HuH-7 (cell line): ENCODE data around the gene TCEAL2.
"Not testable (repeated sequence)": the region's sequence is repeated elsewhere in the genome, so short reads cannot be mapped to it uniquely, and the experiment has no call there.

Source experiments
- DNase-seq: peaks from one replicate; pipeline ENCODE4 v3.0.0; 2011; ENCODE audit warnings: low spot score

Gene TCEAL2

GRCh38 chrX:102125436-102125835, at the start of gene TCEAL2:
TCEAL2 (plus strand) TSS chrX:102125679; CDS start chrX:102126831, 1,152 bp downstream.
- not testable (repeated sequence) for DNase-seq

- DNase-seq: no peak
These were observed 48.1 kb upstream of the TCEAL2 start for GRCh38 chrX:102077426-102077825.

- no peak for DNase-seq
These were observed 39.8 kb upstream of the TCEAL2 start for GRCh38 chrX:102085706-102086105.

- DNase-seq: no peak
These were observed 12.1 kb upstream of the TCEAL2 start for GRCh38 chrX:102113367-102113766.

GRCh38 chrX:102115748-102116147, 9.7 kb upstream of the TCEAL2 start:
- no peak for DNase-seq

GRCh38 chrX:102125014-102125413, 465 bp upstream of the TCEAL2 start:
- not testable (repeated sequence) for DNase-seq

GRCh38 chrX:102126080-102126818, 770 bp downstream of the TCEAL2 start:
- DNase-seq: not testable (repeated sequence)

GRCh38 chrX:102126863-102127262, 1.4 kb downstream of the TCEAL2 start:
- no peak for DNase-seq

GRCh38 chrX:102129473-102129872, 4.0 kb downstream of the TCEAL2 start:
- peak; percentile 43 for DNase-seq

- DNase-seq: no peak
These were observed 12.6 kb downstream of the TCEAL2 start for GRCh38 chrX:102138064-102138463.

- not testable (repeated sequence) for DNase-seq
These were observed 15.4 kb downstream of the TCEAL2 start for GRCh38 chrX:102140876-102141275.

- DNase-seq: not testable (repeated sequence)
These were observed 16.2 kb downstream of the TCEAL2 start for GRCh38 chrX:102141631-102142030.

GRCh38 chrX:102142274-102142673, 16.8 kb downstream of the TCEAL2 start, which contains the start of gene TCEAL6:
TCEAL6 (minus strand) TSS chrX:102142481.
- not testable (repeated sequence) for DNase-seq

GRCh38 chrX:102154218-102154860, 28.9 kb downstream of the TCEAL2 start:
- DNase-seq: no peak

GRCh38 chrX:102154900-102155805, 29.7 kb downstream of the TCEAL2 start:
- no peak for DNase-seq

GRCh38 chrX:102155806-102156179, 30.3 kb downstream of the TCEAL2 start, which contains the start of gene BEX5:
BEX5 (minus strand) TSS chrX:102155977; CDS start chrX:102154265, 1,712 bp downstream.
- peak; percentile 46 for DNase-seq
